HTR-8/SVneo (cell line): ENCODE data around the gene SWT1.
A peak's percentile ranks its signal among the peaks of the same experiment; 100 is the strongest.
"Not testable (repeated sequence)": the region's sequence is repeated elsewhere in the genome, so short reads cannot be mapped to it uniquely, and the experiment has no call there.

Experiments used
- DNase-seq: peaks from one replicate; pipeline ENCODE4 v3.0.0; 2011; ENCODE audit warnings: low spot score, mixed read lengths; ENCODE audit not compliant: insufficient read length
- FAIRE-seq: peaks from 2 replicates; lab custom pipeline; 2011; peaks lifted over from hg19 to GRCh38; lab: Jason Lieb, UNC

SWT1 gene

DNA sequence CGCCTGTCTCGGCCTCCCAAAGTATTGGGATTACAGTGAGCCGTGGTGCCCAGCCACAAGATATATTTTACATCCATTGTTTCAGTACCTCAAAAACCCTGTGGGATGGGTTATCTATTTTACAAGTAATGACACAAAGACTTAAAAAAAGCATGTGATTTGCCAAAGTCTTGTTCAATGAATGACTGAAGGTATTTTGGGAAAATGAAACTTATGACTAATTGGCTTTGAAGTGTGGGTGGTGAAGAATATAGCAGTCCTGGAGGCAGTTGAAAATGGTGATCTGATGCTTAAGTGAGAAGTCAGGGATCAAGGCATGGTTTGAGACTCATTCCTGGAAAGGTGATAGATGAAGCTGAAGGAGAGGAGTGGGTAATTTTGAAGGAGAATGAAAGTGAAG lies 3.0 kb downstream of the SWT1 start:
- FAIRE-seq (no peak), DNase-seq (no peak)

- FAIRE-seq (no peak), DNase-seq (no peak)
Measured at GRCh38 chr1:185162491-185162890, 5.5 kb downstream of the SWT1 start.

DNA sequence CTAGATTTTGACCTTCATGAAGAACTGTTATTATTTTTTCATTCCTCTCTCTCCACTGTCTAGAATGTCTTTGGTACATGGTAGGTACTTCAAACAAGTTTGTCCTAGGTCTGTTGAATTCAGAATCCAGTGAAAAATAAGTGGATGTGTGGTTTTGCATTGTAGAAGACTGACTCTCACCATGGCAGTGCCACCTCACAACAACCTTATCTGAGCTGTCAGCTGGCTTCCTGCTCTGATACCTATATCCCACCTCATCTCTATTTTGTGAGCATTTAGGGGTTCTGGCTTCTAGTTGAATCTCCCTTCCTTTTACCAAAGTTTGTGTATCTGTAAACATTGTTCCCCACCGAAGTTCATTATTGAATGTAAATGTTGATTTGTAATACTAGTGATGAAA lies 9.1 kb downstream of the SWT1 start:
- no peak for FAIRE-seq

DNA sequence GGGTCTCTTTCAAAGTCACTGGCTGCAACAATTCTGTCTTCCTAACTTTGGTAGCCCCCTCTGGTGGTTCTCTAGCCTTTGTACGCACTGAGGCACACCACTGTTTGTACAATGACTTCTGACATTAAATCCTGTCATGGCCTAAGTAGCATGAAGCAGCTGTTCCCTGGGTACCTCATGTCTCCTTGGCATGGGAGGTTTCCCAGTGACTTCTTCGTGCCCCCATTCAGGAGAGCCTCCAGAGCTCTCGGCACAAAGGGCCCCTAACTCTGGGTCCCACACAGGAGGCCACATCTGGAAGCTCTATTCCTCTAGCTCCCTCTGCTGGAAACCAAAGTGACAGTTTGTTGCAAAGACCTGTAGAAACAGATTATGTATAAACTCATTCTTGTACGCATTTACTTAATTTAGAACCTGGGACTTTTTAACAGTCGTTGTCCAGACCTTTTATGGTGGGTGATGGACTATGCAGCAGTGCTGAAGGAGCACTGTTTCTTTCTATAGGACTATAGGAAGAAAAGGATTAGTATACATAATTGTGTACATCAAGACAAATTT lies 13.4 kb downstream of the SWT1 start:
- FAIRE-seq, result no peak
- peak; percentile 57 for DNase-seq

More for the DNA sequence above, 9.1 kb downstream of the SWT1 start:
- no peak for DNase-seq

- DNase-seq (no peak), FAIRE-seq (no peak)
Measured at GRCh38 chr1:185193756-185194155, 36.8 kb downstream of the SWT1 start.

DNA sequence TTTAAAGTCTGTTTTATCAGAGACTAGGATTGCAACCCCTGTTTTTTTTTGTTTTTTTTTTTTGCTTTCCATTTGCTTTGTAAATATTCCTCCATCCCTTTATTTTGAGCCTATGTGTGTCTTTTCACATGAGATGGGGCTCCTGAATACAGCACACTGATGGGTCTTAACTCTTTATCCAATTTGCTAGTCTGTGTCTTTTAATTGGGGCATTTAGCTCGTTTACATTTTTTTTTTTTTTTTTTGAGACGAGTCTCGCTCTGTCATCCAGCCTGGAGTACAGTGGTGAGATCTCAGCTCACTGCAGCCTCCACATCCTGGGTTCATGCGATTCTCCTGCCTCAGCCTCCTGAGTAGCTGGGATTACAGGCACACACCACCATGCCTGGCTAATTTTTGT lies 41.7 kb downstream of the SWT1 start:
- not testable (repeated sequence) for DNase-seq, FAIRE-seq

DNA sequence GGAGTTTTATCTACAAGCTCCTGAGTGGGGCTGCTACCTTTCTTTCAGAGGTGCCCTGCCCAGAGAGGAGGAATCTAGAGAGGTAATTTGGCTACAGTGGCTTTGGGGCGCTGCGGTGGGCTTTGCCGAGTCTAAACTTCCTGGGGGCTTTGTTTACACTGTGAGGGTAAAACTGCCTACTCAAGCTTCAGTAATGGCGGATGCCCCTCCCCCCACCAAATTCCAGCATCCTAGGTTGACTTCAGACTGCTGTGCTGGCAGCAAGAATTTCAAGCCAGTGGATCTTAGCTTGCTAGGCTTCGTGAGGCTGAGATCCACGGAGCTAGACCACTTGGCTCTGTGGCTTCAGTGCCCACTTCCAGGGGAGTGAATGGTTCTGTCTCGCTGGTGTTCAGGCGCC lies 43.9 kb downstream of the SWT1 start:
- DNase-seq, result no peak
- FAIRE-seq, result no peak

DNA sequence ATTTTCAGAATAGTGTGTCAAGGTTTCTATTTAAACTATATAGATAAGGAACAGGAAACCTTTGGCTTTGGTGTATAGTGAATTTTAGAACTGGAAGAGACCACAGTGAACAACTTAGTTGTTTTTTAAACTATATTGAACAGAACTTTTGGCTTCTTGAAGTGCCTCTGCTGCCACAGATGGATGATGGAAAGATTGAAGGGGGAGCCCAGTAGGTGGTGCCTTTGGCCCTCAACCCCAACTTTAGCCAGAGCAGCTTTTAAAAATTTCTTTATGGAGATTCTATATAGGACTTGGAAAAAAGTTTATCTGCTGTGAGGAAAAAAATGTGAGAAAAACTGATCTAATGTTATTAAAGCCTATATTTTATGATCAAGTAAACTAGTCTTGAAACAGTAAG lies 50.2 kb downstream of the SWT1 start:
- FAIRE-seq, result no peak

GRCh38 chr1:185207980-185208602 lies 51.1 kb downstream of the SWT1 start:
- DNase-seq, result no peak
- no peak for FAIRE-seq

More for the DNA sequence above, 50.2 kb downstream of the SWT1 start:
- DNase-seq, result no peak

DNA sequence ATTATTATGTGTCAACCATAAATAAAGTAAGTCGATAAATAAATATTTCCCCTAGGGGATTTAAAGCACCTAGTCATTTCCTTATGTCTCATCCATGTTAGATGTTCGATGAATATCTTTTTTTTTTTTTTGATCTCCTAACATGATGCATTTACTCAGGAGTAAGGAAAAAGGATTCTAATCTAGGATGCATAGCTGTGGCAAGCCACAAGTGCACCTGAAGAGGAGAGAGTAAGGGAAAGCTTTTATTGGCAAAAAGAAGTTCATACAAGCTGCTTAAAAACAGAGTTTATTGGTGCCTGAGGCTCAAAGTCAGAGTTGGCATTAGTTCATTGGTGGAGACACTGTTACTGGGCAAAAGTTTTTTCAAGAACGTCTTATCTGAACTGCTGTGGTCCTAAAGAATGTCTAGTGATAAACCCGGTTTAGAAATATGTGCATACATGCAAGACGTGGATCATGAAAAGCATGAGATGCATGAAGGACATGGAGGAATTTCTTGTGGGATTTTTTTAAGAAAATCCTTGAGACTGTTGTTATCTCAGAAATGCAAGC lies 51.7 kb downstream of the SWT1 start:
- FAIRE-seq (no peak), DNase-seq (no peak)

DNA sequence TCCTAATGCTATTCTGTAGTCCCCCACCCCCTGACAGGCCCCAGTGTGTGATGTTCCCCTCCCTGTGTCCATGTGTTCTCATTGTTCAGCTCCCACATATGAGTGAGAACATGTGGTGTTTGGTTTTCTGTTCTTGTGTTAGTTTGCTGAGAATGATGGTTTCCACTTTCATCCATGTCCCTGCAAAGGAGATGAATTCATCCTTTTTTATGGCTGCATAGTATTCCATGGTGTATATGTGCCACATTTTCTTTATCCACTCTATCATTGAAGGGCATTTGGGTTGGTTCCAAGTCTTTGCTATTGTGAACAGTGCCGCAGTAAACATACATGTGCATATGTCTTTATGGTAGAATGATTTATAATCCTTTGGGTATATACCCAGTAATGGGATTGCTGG lies 52.4 kb downstream of the SWT1 start:
- DNase-seq, FAIRE-seq: not testable (repeated sequence)

GRCh38 chr1:185213091-185213490 lies 56.1 kb downstream of the SWT1 start:
- DNase-seq (no peak), FAIRE-seq (no peak)

DNA sequence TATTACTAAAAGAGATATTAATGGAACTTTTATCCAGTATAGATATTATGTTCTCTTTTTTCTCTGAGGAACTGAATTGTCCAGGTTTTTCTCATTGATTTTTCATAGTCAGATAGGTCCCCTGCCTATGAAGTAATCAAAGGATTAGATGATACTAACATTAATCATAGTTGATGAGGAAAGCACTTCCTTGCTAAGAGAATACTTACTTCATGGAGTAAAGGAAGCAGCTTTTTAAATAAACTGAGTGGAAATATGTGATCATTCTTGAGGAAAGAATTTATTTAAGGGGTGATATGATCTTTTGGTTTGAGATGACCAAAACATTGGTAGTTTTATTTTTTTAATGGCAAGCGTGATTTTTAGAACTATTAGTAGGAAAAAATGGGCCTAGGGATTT lies 58.9 kb downstream of the SWT1 start:
- FAIRE-seq (no peak), DNase-seq (no peak)

DNA sequence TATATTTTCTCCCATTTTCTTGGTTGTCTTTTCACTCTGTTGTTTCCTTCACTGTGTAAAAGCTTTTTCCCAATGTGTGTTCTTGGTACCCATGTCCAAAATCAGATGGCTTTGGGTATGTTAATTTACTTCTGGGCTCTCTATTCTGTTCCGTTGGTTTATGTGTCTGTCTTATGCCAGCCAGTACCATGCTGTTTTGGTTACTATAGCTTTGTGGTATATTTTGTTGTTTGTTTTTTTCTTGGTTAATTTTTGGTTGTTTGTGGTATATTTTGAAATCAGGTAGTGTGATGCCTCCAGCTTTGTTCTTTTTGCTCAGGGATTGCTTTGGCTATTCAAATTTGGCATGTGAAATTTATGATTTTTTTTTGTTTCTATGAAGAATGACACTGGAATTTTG lies 67.2 kb downstream of the SWT1 start:
- DNase-seq (no peak), FAIRE-seq (no peak)

DNA sequence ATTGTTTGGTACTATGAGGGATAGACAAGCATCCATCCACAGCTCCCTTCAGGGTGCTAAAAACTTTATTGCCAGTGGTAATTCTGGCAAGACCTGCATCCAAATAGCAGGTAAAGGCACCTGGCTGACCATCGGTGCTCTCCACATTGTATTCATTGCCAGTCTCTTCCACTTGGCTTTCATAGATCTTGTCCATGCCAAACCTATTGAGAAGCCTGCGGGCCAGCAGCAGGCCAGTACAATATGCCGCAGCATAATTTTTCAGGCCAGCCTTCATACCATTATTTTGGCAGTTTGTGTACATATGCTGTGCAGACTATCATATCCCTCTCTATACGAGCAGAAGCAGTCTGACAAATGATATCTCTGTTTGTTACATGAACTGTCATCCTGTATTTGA lies 70.2 kb downstream of the SWT1 start:
- FAIRE-seq (no peak), DNase-seq (no peak)

DNA sequence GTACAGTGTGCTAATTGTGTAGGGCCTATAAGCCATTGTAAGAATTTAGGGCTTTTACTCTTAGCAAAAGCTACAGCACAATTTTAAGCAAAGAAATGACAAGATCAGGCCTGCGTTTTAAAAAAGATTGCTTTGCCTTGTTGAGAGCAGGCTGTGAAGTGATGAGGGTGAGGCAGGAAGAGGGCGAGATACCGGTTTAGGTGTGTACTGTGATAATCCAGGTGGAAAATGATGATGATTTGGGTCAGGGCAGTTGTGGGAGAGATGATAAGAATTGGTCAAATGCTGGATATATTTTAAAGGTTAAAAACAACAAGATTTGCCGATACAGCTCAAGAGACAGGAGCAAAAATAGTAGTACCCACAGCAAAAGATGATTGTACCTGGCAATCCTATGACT lies 72.0 kb downstream of the SWT1 start:
- DNase-seq, result no peak

DNA sequence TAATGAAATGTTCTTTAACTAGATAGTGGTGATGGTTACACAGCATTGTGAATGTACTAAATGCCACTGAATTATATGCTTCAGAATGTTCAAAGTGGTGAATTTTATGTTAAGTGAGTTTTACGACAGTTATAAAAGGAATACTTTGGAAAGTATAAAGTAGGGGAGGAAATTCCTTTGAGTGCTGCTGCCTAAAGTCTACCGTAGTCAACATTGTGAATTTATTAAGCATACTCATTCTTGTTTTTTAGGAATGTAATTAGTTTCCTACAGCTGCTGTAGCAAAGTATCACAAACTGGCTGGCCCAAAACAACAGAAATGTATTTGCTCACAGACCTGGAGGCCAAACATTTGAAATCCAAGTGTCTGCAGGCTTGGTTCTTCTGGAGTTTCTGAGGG lies 73.0 kb downstream of the SWT1 start:
- no peak for FAIRE-seq
- DNase-seq, result no peak

More for the DNA sequence above, 72.0 kb downstream of the SWT1 start:
- no peak for FAIRE-seq

GRCh38 chr1:185232874-185233273 lies 75.9 kb downstream of the SWT1 start:
- FAIRE-seq (no peak), DNase-seq (no peak)

DNA sequence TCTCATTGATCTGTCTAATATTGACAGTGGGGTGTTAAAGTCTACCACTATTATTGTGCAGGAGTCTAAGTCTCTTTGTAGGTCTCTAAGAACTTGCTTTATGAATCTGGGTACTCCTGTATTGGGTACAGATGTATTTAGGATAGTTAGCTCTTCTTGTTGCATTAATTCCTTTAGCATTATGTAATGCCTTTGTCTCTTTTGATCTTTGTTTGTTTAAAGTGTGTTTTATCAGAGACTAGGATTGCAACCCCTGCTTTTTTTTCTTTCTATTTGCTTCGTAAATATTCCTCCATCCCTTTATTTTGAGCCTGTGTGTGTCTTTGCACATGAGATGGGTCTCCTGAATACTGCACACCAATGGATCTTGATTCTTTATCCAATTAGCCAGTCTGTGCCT lies 77.2 kb downstream of the SWT1 start:
- not testable (repeated sequence) for DNase-seq, FAIRE-seq

DNA sequence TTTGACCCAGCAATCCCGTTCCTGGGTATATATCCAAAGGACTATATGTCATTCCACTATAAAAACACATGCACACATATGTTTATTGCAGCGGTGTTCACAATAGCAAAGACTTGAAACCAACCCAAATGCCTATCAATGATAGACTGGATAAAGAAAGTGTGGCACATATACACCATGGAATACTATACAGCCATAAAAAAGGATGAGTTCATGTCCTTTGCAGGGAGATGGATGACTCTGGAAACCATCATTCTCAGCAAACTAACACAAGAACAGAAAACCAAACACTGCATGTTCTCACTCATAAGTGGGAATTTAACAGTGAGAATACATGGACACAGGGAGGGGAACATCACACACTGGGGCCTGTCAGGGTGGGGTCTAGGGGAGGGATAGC lies 80.2 kb downstream of the SWT1 start:
- not testable (repeated sequence) for FAIRE-seq, DNase-seq

- FAIRE-seq (no peak), DNase-seq (no peak)
Measured at GRCh38 chr1:185237661-185238060, 80.7 kb downstream of the SWT1 start.

DNA sequence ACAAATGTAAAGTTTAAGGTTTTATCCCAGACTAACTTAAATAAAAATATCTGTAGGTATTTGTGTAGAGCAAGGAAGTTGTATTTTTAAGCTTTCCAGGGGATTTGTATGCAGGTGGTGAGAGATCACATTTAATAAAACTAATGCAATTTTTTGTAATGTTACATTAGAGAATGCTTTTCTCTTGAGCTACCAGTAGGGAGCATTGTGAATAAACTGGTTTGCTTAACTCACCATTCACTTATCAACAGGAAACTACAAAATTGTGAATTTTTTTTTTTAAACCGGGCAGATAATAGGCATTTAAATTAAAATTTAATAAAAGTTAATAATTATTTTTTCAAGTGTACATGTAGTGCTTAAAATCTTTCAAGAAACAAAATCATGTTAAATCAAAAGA lies 81.5 kb downstream of the SWT1 start:
- DNase-seq (peak; percentile 10), FAIRE-seq (no peak)
